AG04450 (cell line): ENCODE data around the gene NPHP3. TPM values are rescaled to one million over a fixed set of nuclear protein-coding genes. Genes with fewer than 3 reads are reported as not detected.
A peak's percentile ranks its signal among the peaks of the same experiment; 100 is the strongest.

Experiments used
- CTCF ChIA-PET: fragments of 300-600, 350-600 bp; formaldehyde crosslinking; extraction: SDS; loops from one replicate; lab custom pipeline; 2022; ENCODE audit warnings: antibody characterized with exemption, inconsistent platforms; lab: Charles Lee
- POLR2A ChIA-PET: fragments of 350-600 bp; formaldehyde crosslinking; extraction: SDS; loops from one replicate; lab custom pipeline; 2021; ENCODE audit warnings: antibody characterized with exemption, inconsistent platforms; lab: Yijun Ruan, JAX
- DNase-seq: peaks from one replicate; pipeline ENCODE4 v3.0.0-alpha.2; 2011; ENCODE audit warnings: low read depth, low spot score
- H3K27ac ChIP-seq: one replicate; pipeline ENCODE4 v1.5.1; 2012; ENCODE audit warnings: low read depth, low read length, control low read depth
- H3K27me3 ChIP-seq: one replicate; pipeline ENCODE4 v1.6.0; 2012; ENCODE audit warnings: low read length; ENCODE audit not compliant: control insufficient read depth, insufficient read depth
- H3K4me3 ChIP-seq: 2 replicates; pipeline ENCODE4 v1.5.1; 2011; ENCODE audit warnings: mild to moderate bottlenecking, low read depth, low read length, control low read depth
- H3K9me3 ChIP-seq: 2 replicates; pipeline ENCODE4 v1.5.1; 2012; ENCODE audit warnings: low read length; ENCODE audit not compliant: control insufficient read depth, insufficient read depth
- CTCF ChIP-seq: IDR thresholded peaks from 2 replicates; pipeline ENCODE4 v1.5.1; 2011; ENCODE audit warnings: low read depth, low read length, control low read depth, inconsistent platforms
- polyA plus RNA-seq: library from polyadenylated mRNA; depleted of rRNA; stranded (reverse); fragments of >200 nt; gene quantifications from 2 replicates; pipeline ENCODE4 v1.2.3, GENCODE V29; 2011

The NPHP3 gene
- polyA plus RNA-seq, 1 experiment = 40.4 TPM

GRCh38 chr3:132659000-132659364, 63.2 kb downstream of the NPHP3 start:
- Histone ChIP-seq H3K27ac (no peak overlapping the region), H3K4me3 (peak overlapping the region; percentile 76), H3K9me3 (no peaks in the 10 kb centered on the region; the same call in 1 of the 2 replicates), H3K27me3 (no peaks in the 10 kb centered on the region)
- POLR2A ChIA-PET = no interaction called here
- no peak for TF ChIP-seq CTCF
- CTCF ChIA-PET = interaction anchor here (0.7 to 9.2 kb wide), 8 partner anchors 13 to 170 kb away, joined by 3 to 65 read pairs (median 4); no protein-coding TSS in a partner anchor
- DNase-seq = no peak

- CTCF ChIA-PET = interaction anchor here (0.6 to 9.2 kb wide), 9 partner anchors 14 to 1470 kb away, joined by 3 to 65 read pairs (median 4); no protein-coding TSS in a partner anchor
- TF ChIP-seq CTCF = no peak
- Histone ChIP-seq H3K27ac (no peak overlapping the region), H3K27me3 (no peaks in the 10 kb centered on the region), H3K4me3 (peak overlapping the region; percentile 76; the same call in 1 of the 2 replicates), H3K9me3 (no peaks in the 10 kb centered on the region; the same call in 1 of the 2 replicates)
- DNase-seq = no peak
- POLR2A ChIA-PET = interaction anchor here (0.6 kb wide), 1 partner anchor 12 kb away, joined by 3 read pairs; no protein-coding TSS in a partner anchor
These were observed 64.1 kb downstream of the NPHP3 start for GRCh38 chr3:132657869-132658747.

- ChIA-PET CTCF (interaction anchor here (9.2 kb wide), 1 partner anchor 118 kb away, joined by 65 read pairs; no protein-coding TSS in a partner anchor), POLR2A (no interaction called here)
- TF ChIP-seq CTCF = no peak
- Histone ChIP-seq H3K4me3 (no peak overlapping the region), H3K9me3 (no peaks in the 10 kb centered on the region; the same call in 1 of the 2 replicates), H3K27ac (no peak overlapping the region), H3K27me3 (no peaks in the 10 kb centered on the region)
- no peak for DNase-seq
These were observed 66.7 kb downstream of the NPHP3 start for GRCh38 chr3:132655471-132655870.

GRCh38 chr3:132654721-132655120, 67.5 kb downstream of the NPHP3 start:
- Histone ChIP-seq H3K4me3 (no peak overlapping the region), H3K9me3 (no peaks in the 10 kb centered on the region), H3K27ac (no peak overlapping the region), H3K27me3 (no peaks in the 10 kb centered on the region)
- no peak for DNase-seq
- CTCF ChIA-PET = interaction anchor here (9.2 kb wide), 1 partner anchor 118 kb away, joined by 65 read pairs; no protein-coding TSS in a partner anchor
- TF ChIP-seq CTCF = no peak
- POLR2A ChIA-PET = no interaction called here

GRCh38 chr3:132654190-132654589, 68.0 kb downstream of the NPHP3 start:
- ChIA-PET CTCF (no interaction called here), POLR2A (no interaction called here)

More at GRCh38 chr3:132654190-132654589, 68.0 kb downstream of the NPHP3 start:
- Histone ChIP-seq H3K27me3 (no peaks in the 10 kb centered on the region), H3K27ac (no peak overlapping the region), H3K4me3 (no peak overlapping the region), H3K9me3 (no peaks in the 10 kb centered on the region)
- TF ChIP-seq CTCF = no peak
- DNase-seq = no peak
